ENCODE results near the gene MED27. TPM values are rescaled to one million over a fixed set of nuclear protein-coding genes. Genes with fewer than 3 reads are reported as not detected.
"Not testable (repeated sequence)": the region's sequence is repeated elsewhere in the genome, so short reads cannot be mapped to it uniquely, and the experiment has no call there.

The MED27 gene
- polyA plus RNA-seq, 3 donors, result 23.4 to 24.5 (median 23.6) TPM

- DNase-seq (ENCODE audit: low read depth in 3 of 3, low spot score in 2 of 3), result no peak
Measured at GRCh38 chr9:132020820-132021510, 58.7 kb downstream of the MED27 start.

DNA sequence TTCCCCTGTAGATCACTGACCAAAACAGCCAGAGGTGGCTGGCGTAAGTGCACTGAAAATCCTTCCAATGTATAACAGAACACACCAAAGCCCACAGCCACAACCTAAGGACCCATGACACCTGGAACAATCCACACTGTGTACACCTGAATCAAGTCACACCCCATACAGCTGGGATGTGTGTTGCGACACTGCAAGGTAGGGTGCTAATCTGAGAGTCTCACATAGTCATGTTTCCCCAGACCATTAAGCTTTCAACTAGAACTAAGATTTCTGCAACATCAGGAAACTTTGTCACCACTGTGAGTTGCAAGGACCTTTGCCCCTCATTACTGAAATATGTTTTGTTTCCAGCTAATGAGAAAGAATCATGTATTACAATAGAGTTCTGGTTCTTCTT is 59.4 kb downstream of the MED27 start:
- no peak for DNase-seq (ENCODE audit: low read depth in 3 of 3, low spot score in 2 of 3)

DNA sequence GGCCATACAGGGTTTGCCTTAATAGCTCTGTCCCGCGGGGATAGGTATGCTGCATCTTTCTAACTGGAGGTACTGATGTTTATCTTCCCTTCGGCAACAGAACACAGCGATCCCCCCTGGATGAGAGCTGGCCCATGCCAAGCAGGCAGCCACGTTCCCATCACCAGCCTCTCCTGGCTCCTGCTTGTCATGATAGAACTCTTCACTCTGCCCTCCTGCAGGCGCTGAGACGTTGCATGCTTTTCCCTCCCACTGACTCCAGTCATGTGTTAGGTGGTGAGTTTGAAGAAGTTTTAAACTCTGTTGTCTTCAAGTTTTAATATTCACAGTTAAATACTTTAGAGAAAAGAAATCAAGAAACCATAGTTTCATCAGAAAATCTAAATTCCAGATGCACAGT is 60.0 kb downstream of the MED27 start:
- DNase-seq (ENCODE audit: low read depth in 3 of 3, low spot score in 2 of 3), result no peak

DNA sequence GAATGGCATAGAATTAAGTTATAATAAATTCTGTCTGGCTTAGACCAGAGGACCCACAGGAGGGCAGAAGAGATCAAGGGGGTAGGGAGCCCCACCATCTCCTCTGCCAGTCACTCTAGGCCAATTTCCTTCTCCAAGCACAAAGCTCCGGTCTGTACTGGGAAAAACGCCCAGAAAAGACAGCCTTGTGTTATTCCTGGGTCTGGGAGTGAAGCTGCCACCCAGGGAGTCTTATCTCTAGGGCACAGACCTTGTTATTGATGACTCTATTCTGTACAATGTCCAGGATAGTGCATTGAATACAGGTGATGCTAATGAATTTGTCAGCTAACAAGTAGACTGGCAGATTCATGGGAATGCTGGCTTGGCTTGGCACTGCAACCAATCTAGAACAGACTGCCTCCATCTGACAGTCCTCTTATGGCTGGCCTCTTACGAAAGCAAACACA is 60.7 kb downstream of the MED27 start:
- no peak for DNase-seq (ENCODE audit: low read depth in 3 of 3, low spot score in 2 of 3)

DNA sequence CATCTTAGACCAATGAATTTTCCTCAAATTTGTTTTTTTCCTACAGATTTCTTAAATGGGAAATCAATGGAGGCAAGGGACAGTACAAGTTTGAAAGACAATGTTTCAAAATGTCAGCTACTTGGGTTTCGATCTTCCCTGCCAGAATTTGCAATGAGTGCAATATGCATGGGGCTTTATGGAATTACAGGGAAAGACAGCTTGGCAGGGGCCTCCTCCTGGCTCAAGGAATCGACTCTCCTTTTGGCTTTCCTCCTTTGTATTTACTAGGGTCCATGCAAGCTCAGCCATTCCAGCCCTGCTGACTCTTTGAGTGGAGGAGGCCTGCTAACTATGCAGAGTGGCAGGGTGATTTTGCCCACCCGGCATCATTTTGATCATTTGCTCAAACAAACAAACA is 63.2 kb downstream of the MED27 start:
- DNase-seq (ENCODE audit: low read depth in 3 of 3, low spot score in 2 of 3), result no peak

DNA sequence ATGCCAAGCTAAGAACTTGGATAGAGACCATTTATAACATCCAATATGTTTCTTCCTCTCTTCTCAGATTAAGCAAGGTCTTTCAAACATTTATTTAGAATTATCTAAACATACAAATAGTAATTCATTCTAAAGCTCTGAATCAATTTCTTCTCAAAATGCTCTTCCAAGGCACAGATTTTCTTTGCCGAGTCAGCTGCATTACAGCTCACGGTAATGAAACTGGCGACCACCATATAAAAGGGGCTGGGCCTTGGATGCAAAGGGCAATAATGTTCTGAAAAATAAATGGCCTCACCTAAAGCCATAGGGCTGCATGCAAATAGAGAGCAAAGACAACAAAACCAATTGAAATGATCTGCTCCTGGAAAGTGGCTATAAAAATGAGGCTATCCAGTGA is 63.8 kb downstream of the MED27 start:
- no peak for DNase-seq (ENCODE audit: low read depth in 3 of 3, low spot score in 2 of 3)

- DNase-seq (ENCODE audit: low read depth in 3 of 3, low spot score in 2 of 3), result no peak
Measured at GRCh38 chr9:132014218-132014805, 65.4 kb downstream of the MED27 start.

DNA sequence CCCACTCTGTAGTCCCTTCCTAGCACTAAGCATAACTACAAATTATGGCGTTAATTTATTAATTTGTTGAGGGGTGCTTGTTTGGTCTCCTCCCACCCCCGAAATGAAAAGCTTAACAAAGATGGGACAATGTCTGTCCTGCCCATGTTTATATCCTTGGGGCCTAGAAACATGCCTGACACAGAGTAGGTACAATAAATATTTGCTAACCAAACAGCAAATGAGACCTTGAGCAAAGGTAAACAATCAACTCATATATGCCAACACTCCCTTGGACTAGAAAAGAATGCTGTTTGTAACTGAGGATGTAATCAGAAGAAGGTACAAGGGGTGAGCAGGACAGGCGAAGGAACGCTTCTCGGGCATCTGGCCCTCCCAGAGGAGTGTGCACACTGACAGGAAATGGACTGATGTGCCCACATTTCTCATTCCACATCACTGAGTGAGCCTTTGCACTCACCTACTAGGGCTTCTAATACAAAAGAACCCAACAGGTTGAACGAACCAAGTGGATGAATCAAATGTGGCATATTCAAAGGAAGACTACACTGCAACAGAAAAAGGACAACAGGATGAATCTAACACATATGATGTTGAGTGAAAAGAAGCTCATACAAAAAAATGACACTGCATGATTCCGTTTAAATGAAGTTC is 66.8 kb downstream of the MED27 start:
- no peak for DNase-seq (ENCODE audit: low read depth in 3 of 3, low spot score in 2 of 3)

- no peak for DNase-seq (ENCODE audit: low read depth in 3 of 3, low spot score in 2 of 3)
Measured at GRCh38 chr9:132011896-132012295, 67.8 kb downstream of the MED27 start.

GRCh38 chr9:132011309-132011708 is 68.4 kb downstream of the MED27 start:
- DNase-seq (ENCODE audit: low read depth in 3 of 3, low spot score in 2 of 3), result no peak

DNA sequence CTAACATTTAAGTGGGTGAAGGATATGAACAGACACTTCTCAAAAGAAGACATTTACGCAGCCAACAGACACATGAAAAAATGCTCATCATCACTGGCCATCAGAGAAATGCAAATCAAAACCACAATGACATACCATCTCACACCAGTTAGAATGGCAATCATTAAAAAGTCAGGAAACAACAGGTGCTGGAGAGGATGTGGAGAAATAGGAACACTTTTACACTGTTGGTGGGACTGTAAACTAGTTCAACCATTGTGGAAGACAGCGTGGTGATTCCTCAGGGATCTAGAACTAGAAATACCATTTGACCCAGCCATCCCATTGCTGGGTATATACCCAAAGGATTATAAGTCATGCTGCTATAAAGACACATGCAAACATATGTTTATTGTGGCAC is 69.5 kb downstream of the MED27 start:
- DNase-seq (ENCODE audit: low read depth in 3 of 3, low spot score in 2 of 3), result not testable (repeated sequence)

- no peak for DNase-seq (ENCODE audit: low read depth in 3 of 3, low spot score in 2 of 3)
Measured at GRCh38 chr9:132008855-132009812, 70.5 kb downstream of the MED27 start.

GRCh38 chr9:132008184-132008803 is 71.4 kb downstream of the MED27 start:
- DNase-seq (ENCODE audit: low read depth in 3 of 3, low spot score in 2 of 3), result no peak

GRCh38 chr9:132007371-132008025 is 72.2 kb downstream of the MED27 start:
- DNase-seq (ENCODE audit: low read depth in 3 of 3, low spot score in 2 of 3), result no peak

DNA sequence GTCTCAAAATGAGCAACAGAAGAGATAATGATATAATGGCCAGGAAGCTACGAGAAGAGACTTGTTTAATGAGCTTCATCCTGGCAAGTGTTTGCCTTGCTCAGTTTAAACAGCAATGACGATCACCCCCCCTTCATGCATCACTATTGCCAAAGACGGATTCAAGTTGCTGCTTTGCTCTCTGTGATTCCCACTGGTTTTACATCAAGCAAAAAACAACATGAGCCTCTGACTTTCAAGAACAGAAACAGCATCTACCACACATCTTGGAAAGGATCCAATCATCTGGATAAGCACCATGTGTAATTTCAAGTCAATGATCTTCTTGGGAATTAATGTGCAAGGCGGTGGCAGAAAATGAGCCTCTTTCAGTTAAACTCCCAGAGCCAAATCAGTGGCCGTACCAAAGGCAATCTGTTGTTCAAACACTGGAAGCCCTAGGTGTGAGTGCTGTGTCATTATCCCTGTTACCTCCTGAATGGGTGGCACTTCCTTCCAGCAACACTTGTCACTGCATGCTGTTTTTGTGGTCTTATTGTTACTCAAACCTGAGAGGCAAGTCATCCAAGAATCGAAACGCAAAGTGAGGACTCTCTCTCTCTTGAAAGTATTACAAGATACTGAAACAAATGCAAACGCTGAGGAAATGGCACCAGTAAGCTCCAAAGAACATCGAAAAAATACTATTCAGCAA is 72.8 kb downstream of the MED27 start:
- no peak for DNase-seq (ENCODE audit: low read depth in 3 of 3, low spot score in 2 of 3)

DNA sequence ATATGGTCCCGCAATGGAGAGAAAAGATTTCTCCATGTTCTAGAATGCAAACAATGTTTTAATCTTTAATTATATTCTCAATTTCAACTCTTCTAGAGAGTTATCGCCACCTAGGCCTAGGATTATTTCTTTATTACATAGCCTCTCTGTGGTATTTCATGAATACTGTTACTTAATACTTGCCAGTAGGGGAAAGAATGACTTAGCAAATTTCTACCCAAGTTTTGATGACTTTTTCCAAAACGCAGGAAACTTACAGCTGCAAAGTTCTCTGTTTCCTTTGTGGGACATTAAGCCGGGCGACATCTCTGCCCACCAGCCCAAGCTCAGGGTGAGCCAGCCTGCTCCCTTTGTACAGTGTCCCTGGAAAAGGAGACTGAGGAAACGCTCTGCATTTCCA is 73.8 kb downstream of the MED27 start:
- DNase-seq (ENCODE audit: low read depth in 3 of 3, low spot score in 2 of 3), result no peak

DNA sequence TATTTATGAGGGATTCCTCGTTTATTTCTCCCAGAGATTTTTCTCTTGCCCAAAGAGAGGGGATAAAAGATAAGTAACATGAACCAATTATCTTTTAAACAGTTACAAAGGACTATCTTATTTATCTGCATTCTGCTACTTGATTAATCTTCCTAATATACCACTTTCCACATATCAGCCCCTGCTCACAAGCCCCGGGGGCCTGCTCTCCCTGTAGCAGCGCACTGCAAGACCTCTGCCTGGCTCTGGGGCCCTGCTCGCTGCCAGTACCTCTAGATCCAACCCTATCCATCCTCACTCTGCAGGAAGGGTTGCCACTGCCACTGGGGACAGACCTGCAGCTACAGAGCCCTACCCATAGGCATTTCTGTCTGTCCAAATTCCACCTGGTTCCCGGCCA is 75.3 kb downstream of the MED27 start:
- DNase-seq (ENCODE audit: low read depth in 3 of 3, low spot score in 2 of 3), result no peak

DNA sequence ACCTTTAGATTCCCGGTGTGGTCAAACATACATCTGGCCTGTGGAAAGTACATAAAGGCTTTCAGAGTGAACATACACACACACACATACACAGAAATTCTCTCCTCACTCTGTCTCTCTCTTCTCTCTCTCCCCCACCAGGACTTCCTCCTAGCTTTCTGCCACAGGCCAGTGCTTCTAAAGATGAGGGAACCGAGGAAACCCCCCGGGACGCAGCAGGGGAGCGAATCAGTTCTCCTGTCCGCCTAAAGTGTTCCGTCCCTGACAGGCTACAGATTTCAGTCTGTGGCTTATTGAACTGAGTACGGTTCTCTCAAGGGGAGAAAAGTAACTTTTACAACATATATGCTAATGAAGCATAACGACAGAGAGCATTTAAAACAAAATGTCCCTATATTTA is 75.8 kb downstream of the MED27 start:
- no peak for DNase-seq (ENCODE audit: low read depth in 3 of 3, low spot score in 2 of 3)

- no peak for DNase-seq (ENCODE audit: low read depth in 3 of 3, low spot score in 2 of 3)
Measured at GRCh38 chr9:132003319-132003704, 76.4 kb downstream of the MED27 start.

Data from right renal cortex interstitium (tissue), 3 donors.